Upper lobe of left lung (tissue), 4 donors: ENCODE measurements around the gene CPSF6.

Source experiments
- CTCF ChIP-seq, 6 experiments: fragments of 450-650 bp in 4 of 6; fragments of 200-600 bp in 2 of 6; sonication (generic) in 2 of 6; IDR thresholded peaks; one replicate each; pipeline ENCODE4 v1.5.1; 2016 to 2019; ENCODE audit warnings: antibody characterized with exemption in 6 of 6
- EP300 ChIP-seq, 4 donors: sonication (generic); formaldehyde crosslinking; IDR thresholded peaks; one replicate each; pipeline ENCODE4 v1.5.1; 2017; ENCODE audit warnings: antibody characterized with exemption in 4 of 4, control low read depth in 2 of 4
- POLR2A ChIP-seq, 4 donors: fragments of 450-650 bp; IDR thresholded peaks; one replicate each; pipeline ENCODE4 v1.5.1; 2016 to 2017; ENCODE audit warnings: antibody characterized with exemption in 4 of 4, mild to moderate bottlenecking in 2 of 4
- POLR2AphosphoS5 ChIP-seq, 2 donors: sonication (generic); formaldehyde crosslinking; IDR thresholded peaks; one replicate each; pipeline ENCODE4 v1.5.1; 2017; ENCODE audit warnings: antibody characterized with exemption in 2 of 2

DNA sequence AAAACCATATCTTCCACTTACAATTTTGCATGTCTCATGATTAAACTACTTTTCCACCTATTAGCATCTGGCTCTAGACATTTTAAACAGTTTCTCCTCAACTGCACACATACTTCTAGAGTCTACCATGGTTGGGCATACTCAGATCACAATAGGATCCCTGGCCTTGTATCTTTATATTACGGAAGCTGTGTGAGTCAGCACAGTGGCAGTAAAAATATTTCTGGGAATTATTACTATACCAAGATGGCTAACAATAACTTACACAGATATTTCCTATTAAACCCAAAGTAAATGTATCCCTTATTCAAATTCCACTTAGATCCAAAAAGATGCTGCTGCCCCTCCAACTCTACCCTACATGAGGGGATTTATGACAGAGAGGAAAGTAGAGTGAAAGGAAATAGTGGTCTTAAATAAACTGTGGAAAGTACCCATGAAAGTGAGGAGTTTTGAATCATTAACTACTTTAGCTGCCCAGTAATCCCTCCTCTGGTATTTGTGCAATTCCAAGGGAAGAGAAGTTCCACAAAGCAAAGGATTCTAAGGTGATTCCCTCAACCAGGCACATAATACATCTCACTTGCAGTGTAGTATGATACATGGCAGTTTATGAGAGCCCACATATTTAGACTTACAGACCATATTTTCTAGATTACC, 14.0 kb upstream of the CPSF6 start:
- TF ChIP-seq POLR2A (IDR thresholded peaks at IDR 0.05), result no peak
- TF ChIP-seq CTCF (IDR thresholded peaks at IDR 0.05), result no peak
- no peak for TF ChIP-seq POLR2AphosphoS5 (IDR thresholded peaks at IDR 0.05)
- no peak for TF ChIP-seq EP300 (IDR thresholded peaks at IDR 0.05)
